A549 (cell line): ENCODE data around the gene FBLN1. TPM values are rescaled to one million over a fixed set of nuclear protein-coding genes. Genes with fewer than 3 reads are reported as not detected.

Source experiments
- ATAC-seq, 2 experiments: fragments of 200-7000 bp in 1 of 2; fragments of >200 bp in 1 of 2; cut with Nextera tagmentation in 1 of 2; cut with Tn5 transposase in 1 of 2; 3 replicates each; pipeline versions ENCODE4 v1.8.0 to v1.9.1; 2018 to 2020; ENCODE audit warnings: mild to moderate bottlenecking in 1 of 2, moderate library complexity in 1 of 2
- CTCF ChIA-PET: fragments of 300-600 bp; sonication (Branson Sonifier 250); formaldehyde crosslinking; extraction: SDS; loops from one replicate; lab custom pipeline; 2021; ENCODE audit warnings: antibody characterized with exemption, inconsistent platforms; lab: Yijun Ruan, JAX
- POLR2A ChIA-PET: fragments of 350-600 bp; formaldehyde crosslinking; extraction: SDS; loops from one replicate; lab custom pipeline; 2021; ENCODE audit warnings: antibody characterized with exemption, inconsistent platforms; lab: Yijun Ruan, JAX
- DNase-seq, 2 experiments: peaks; one replicate each; pipeline versions ENCODE4 v3.0.0 to v3.0.0-alpha.2; 2011 to 2016; ENCODE audit warnings: low read depth in 1 of 2, low spot score in 1 of 2
- FAIRE-seq: peaks from 2 replicates; lab custom pipeline; 2011; peaks lifted over from hg19 to GRCh38; lab: Jason Lieb, UNC
- H3K27ac ChIP-seq, 2 experiments: fragments of >200 bp; sonication (Bioruptor Twin); formaldehyde crosslinking; 3 replicates each; pipeline ENCODE4 v1.5.1; 2016 to 2017
- H3K4me1 ChIP-seq: fragments of >200 bp; sonication (Bioruptor Twin); formaldehyde crosslinking; 3 replicates; pipeline ENCODE4 v1.6.1; 2016
- H3K4me2 ChIP-seq: fragments of >200 bp; sonication (Bioruptor Twin); formaldehyde crosslinking; 3 replicates; pipeline ENCODE4 v1.6.1; 2016
- H3K4me3 ChIP-seq: fragments of >200 bp; sonication (Bioruptor Twin); formaldehyde crosslinking; 3 replicates; pipeline ENCODE4 v1.5.1; 2016
- H3K9me3 ChIP-seq: fragments of >200 bp; sonication (Bioruptor Twin); formaldehyde crosslinking; 3 replicates; pipeline ENCODE4 v1.6.1; 2016
- BCL3 ChIP-seq: fragments of >200 bp; sonication (Bioruptor Twin); formaldehyde crosslinking; IDR thresholded peaks from 3 replicates; pipeline ENCODE4 v1.6.1; 2016
- CBX2 ChIP-seq: fragments of 200-600 bp; sonication (generic); IDR thresholded peaks from 2 replicates; pipeline ENCODE4 v1.6.1; 2016; ENCODE audit warnings: low read depth, mild to moderate bottlenecking, borderline replicate concordance
- CBX8 ChIP-seq: fragments of 200-600 bp; sonication (generic); IDR thresholded peaks from 2 replicates; pipeline ENCODE4 v1.6.1; 2016
- CEBPB ChIP-seq, 2 experiments: fragments of >200 bp in 1 of 2; sonication (Bioruptor Twin) in 1 of 2; formaldehyde crosslinking in 1 of 2; IDR thresholded peaks; 2 replicates each; pipeline ENCODE4 v1.6.1; 2012 to 2016
- EHMT2 ChIP-seq: fragments of 200-600 bp; sonication (generic); IDR thresholded peaks from 2 replicates; pipeline ENCODE4 v1.6.1; 2016; ENCODE audit warnings: antibody characterized with exemption, low read depth, mild to moderate bottlenecking, moderate library complexity
- EP300 ChIP-seq, 2 experiments: fragments of >200 bp; sonication (Bioruptor Twin); formaldehyde crosslinking; IDR thresholded peaks; 2 replicates in 1 of 2; 3 replicates in 1 of 2; pipeline ENCODE4 v1.6.1; 2016 to 2017
- FOXS1 ChIP-seq: fragments of 250-450 bp; sonication (Bioruptor Pico); IDR thresholded peaks from 2 replicates; pipeline ENCODE4 v1.5.0; 2020; ENCODE audit warnings: mild to moderate bottlenecking, moderate library complexity
- HES2 ChIP-seq: fragments of >200 bp; sonication (Bioruptor Twin); formaldehyde crosslinking; IDR thresholded peaks from 2 replicates; pipeline ENCODE4 v1.6.1; 2016
- HMGXB4 ChIP-seq: fragments of 250-450 bp; sonication (Bioruptor Pico); IDR thresholded peaks from 2 replicates; pipeline ENCODE4 v1.5.0; 2021; ENCODE audit warnings: mild to moderate bottlenecking, moderate library complexity, borderline replicate concordance
- HOXA7 ChIP-seq: fragments of 250-450 bp; sonication (Bioruptor Pico); IDR thresholded peaks from 2 replicates; pipeline ENCODE4 v1.5.0; 2020; ENCODE audit warnings: mild to moderate bottlenecking, moderate library complexity
- HOXB5 ChIP-seq: fragments of 250-450 bp; sonication (Bioruptor Pico); IDR thresholded peaks from 2 replicates; pipeline ENCODE4 v1.5.0; 2020; ENCODE audit warnings: mild to moderate bottlenecking, moderate library complexity
- JUN ChIP-seq, 2 experiments: fragments of >200 bp; sonication (Bioruptor Twin); formaldehyde crosslinking; IDR thresholded peaks; 2 replicates in 1 of 2; 3 replicates in 1 of 2; pipeline ENCODE4 v1.6.1; 2016 to 2017
- KDM1A ChIP-seq: fragments of 200-600 bp; sonication (generic); IDR thresholded peaks from 2 replicates; pipeline ENCODE4 v1.6.1; 2016; ENCODE audit warnings: low read depth, mild to moderate bottlenecking
- MAFK ChIP-seq: fragments of 450-650 bp; IDR thresholded peaks from 2 replicates; pipeline ENCODE4 v1.6.1; 2014; ENCODE audit not compliant: partially characterized antibody
- NFE2L2 ChIP-seq: fragments of 150-350 bp; conservative IDR thresholded peaks from 2 replicates; pipeline ENCODE4 v1.6.1; 2014; ENCODE audit warnings: low read length
- PBX3 ChIP-seq: IDR thresholded peaks from 2 replicates; pipeline ENCODE4 v1.6.1; 2012
- RARB ChIP-seq: fragments of 250-450 bp; sonication (Bioruptor Pico); IDR thresholded peaks from 2 replicates; pipeline ENCODE4 v1.8.0; 2021; ENCODE audit warnings: mild to moderate bottlenecking, moderate library complexity
- RNF2 ChIP-seq: fragments of 200-600 bp; sonication (generic); IDR thresholded peaks from 2 replicates; pipeline ENCODE4 v1.6.1; 2016; ENCODE audit warnings: low read depth, mild to moderate bottlenecking, antibody characterized with exemption, moderate library complexity, borderline replicate concordance
- ZNF302 ChIP-seq: fragments of 250-450 bp; sonication (Bioruptor Pico); IDR thresholded peaks from 2 replicates; pipeline ENCODE4 v1.9.0; 2021; ENCODE audit warnings: inconsistent platforms, mild to moderate bottlenecking, moderate library complexity
- WGBS: methylation state at CpG from one replicate; pipeline ENCODE4 v1.1.6; 2017; ENCODE audit errors: missing lambda C conversion rate; 5-methylcytosine and 5-hydroxymethylcytosine counted together
- polyA plus RNA-seq, 4 experiments: library from polyadenylated mRNA; depleted of rRNA in 3 of 4; stranded (reverse); fragments of >200 nt; fragmentation: RNase III in 1 of 4; extraction: RNeasy Plus Mini Kit Qiagen cat#74134 plus additional on column Dnase treatment in 1 of 4; gene quantifications; 2 replicates in 3 of 4; 3 replicates in 1 of 4; pipeline ENCODE4 v1.2.3, GENCODE V29; 2011 to 2017

Gene FBLN1
- polyA plus RNA-seq, 2 of the 4 experiments (the other 2 are of a cell fraction), result 18.2 to 32.7 TPM

- no peak for TF ChIP-seq JUN (IDR thresholded peaks at IDR 0.05)
These were observed 71.5 kb downstream of the FBLN1 start (continued) for GRCh38 chr22:45574069-45574703.

GRCh38 chr22:45575173-45575572 is 72.5 kb downstream of the FBLN1 start:
- FAIRE-seq (no peak), ATAC-seq (no peak), DNase-seq (no peak)
- ChIA-PET CTCF (interaction anchor here (0.8 to 1.2 kb wide), 2 partner anchors 10 to 407 kb away, joined by 3 read pairs; no protein-coding TSS in a partner anchor), POLR2A (no interaction called here)
- Histone ChIP-seq H3K9me3 (peaks cover 18% of the 10 kb centered on the region), H3K27ac (peak overlapping the region in 1 of 2 experiments; percentile 93; a peak in 3 of 6 replicates), H3K4me1 (peaks cover 29% of the 10 kb centered on the region), H3K4me3 (no peak overlapping the region), H3K4me2 (no peak overlapping the region)
- no peak for TF ChIP-seq JUN (IDR thresholded peaks at IDR 0.05)
- TF ChIP-seq CBX8, result no peak
- no peak for TF ChIP-seq PBX3
- WGBS, result 97% methylated on average over 7 of the region's 7 CpGs

- POLR2A ChIA-PET, result no interaction called here
These were observed 73.1 kb downstream of the FBLN1 start for GRCh38 chr22:45575607-45576272.

More at GRCh38 chr22:45575607-45576272, 73.1 kb downstream of the FBLN1 start:
- WGBS, result 100% methylated on average over 4 of the region's 18 CpGs
- DNase-seq (no peak), FAIRE-seq (no peak), ATAC-seq (no peak)
- CTCF ChIA-PET, result interaction anchor here (2.5 to 3.2 kb wide), 2 partner anchors 9 to 288 kb away, joined by 16 to 31 read pairs; no protein-coding TSS in a partner anchor
- Histone ChIP-seq H3K27ac (peak overlapping the region in 1 of 2 experiments; percentile 93; a peak in 3 of 6 replicates), H3K4me1 (peaks cover 33% of the 10 kb centered on the region), H3K9me3 (peaks cover 13% of the 10 kb centered on the region), H3K4me2 (no peak overlapping the region), H3K4me3 (no peak overlapping the region)
- TF ChIP-seq CEBPB (IDR thresholded peaks at IDR 0.05) (no peak), CBX2 (no peak), EHMT2 (no peak), NFE2L2 (no peak), RARB (CRISPR knock-in tag) (no peak), FOXS1 (CRISPR knock-in tag) (no peak), PBX3 (no peak), ZNF302 (no peak), RNF2 (no peak), HMGXB4 (CRISPR knock-in tag) (no peak), MAFK (no peak), HES2 (no peak), KDM1A (no peak), EP300 (IDR thresholded peaks at IDR 0.05) (no peak), HOXA7 (CRISPR knock-in tag) (no peak), HOXB5 (CRISPR knock-in tag) (no peak), BCL3 (no peak)
